K562 (cell line): ENCODE data around the gene COQ4. TPM values are rescaled to one million over a fixed set of nuclear protein-coding genes. Genes with fewer than 3 reads are reported as not detected.

ENCODE experiments used
- ARID1B ChIP-seq: fragments of 450-650 bp; IDR thresholded peaks from 2 replicates; pipeline ENCODE4 v1.6.1; 2016; ENCODE audit warnings: antibody characterized with exemption, mild to moderate bottlenecking, inconsistent platforms
- CBFA2T2 ChIP-seq: fragments of 450-650 bp; conservative IDR thresholded peaks from 2 replicates; pipeline ENCODE4 v1.6.1; 2017; ENCODE audit warnings: mild to moderate bottlenecking
- CGGBP1 ChIP-seq: fragments of 250-450 bp; sonication (Bioruptor Pico); IDR thresholded peaks from 2 replicates; pipeline ENCODE4 v1.9.0; 2021; ENCODE audit warnings: mild to moderate bottlenecking
- E4F1 ChIP-seq: fragments of 250-450 bp; sonication (Bioruptor Pico); IDR thresholded peaks from 2 replicates; pipeline ENCODE4 v1.5.0; 2021; ENCODE audit warnings: mild to moderate bottlenecking, borderline replicate concordance
- FOXA1 ChIP-seq: fragments of 450-650 bp; IDR thresholded peaks from 2 replicates; pipeline ENCODE4 v1.6.1; 2016; ENCODE audit warnings: mild to moderate bottlenecking, borderline replicate concordance
- FOXO4 ChIP-seq: fragments of 450-650 bp; formaldehyde crosslinking; IDR thresholded peaks from 2 replicates; pipeline ENCODE4 v1.4.0; 2020; ENCODE audit warnings: mild to moderate bottlenecking, moderate library complexity
- MAFK ChIP-seq: IDR thresholded peaks from 2 replicates; pipeline ENCODE4 v1.6.1; 2011; ENCODE audit warnings: low read length, improper control_type of control experiment
- MAZ ChIP-seq, 2 experiments: fragments of 450-650 bp in 1 of 2; sonication (generic) in 1 of 2; formaldehyde crosslinking; IDR thresholded peaks in 1 of 2; conservative IDR thresholded peaks in 1 of 2; 2 replicates each; pipeline versions ENCODE4 v1.4.0 to v1.5.0; 2020; ENCODE audit warnings: mild to moderate bottlenecking in 1 of 2, missing genetic modification reagents in 1 of 2
- MED1 ChIP-seq: sonication (generic); formaldehyde crosslinking; IDR thresholded peaks from 2 replicates; pipeline ENCODE4 v1.8.1; 2023; ENCODE audit warnings: missing genetic modification reagents, borderline replicate concordance
- POLR2B ChIP-seq: fragments of 450-650 bp; IDR thresholded peaks from 2 replicates; pipeline ENCODE4 v1.6.1; 2018; ENCODE audit warnings: low read depth; ENCODE audit not compliant: partially characterized antibody
- RERE ChIP-seq: sonication (generic); formaldehyde crosslinking; IDR thresholded peaks from 2 replicates; pipeline ENCODE4 v1.8.0; 2023; ENCODE audit warnings: missing genetic modification reagents, mild to moderate bottlenecking, borderline replicate concordance
- SAFB2 ChIP-seq: fragments of 200-400 bp; formaldehyde crosslinking; IDR thresholded peaks from 2 replicates; pipeline ENCODE4 v1.6.1; 2018; ENCODE audit warnings: borderline replicate concordance, low read length, low read depth, moderate library complexity; ENCODE audit not compliant: severe bottlenecking
- SMC3 ChIP-seq: conservative IDR thresholded peaks from 2 replicates; pipeline ENCODE4 v1.6.1; 2011; ENCODE audit warnings: low read depth, low read length, improper control_type of control experiment; ENCODE audit not compliant: insufficient read depth
- TAF1 ChIP-seq: IDR thresholded peaks from 2 replicates; pipeline ENCODE4 v1.6.1; 2011; ENCODE audit warnings: mild to moderate bottlenecking, low read length, moderate library complexity; ENCODE audit not compliant: insufficient read depth, control insufficient read depth, severe bottlenecking; ENCODE audit errors: extremely low read depth
- ZNF224 ChIP-seq: sonication (generic); formaldehyde crosslinking; IDR thresholded peaks from 2 replicates; pipeline ENCODE4 v1.8.0; 2022; ENCODE audit warnings: mild to moderate bottlenecking, missing genetic modification reagents
- ZNF253 ChIP-seq: fragments of 250-450 bp; sonication (Bioruptor Pico); conservative IDR thresholded peaks from 2 replicates; pipeline ENCODE4 v1.6.1; 2021; ENCODE audit warnings: mild to moderate bottlenecking
- ZNF274 ChIP-seq: IDR thresholded peaks from 2 replicates; pipeline ENCODE4 v1.6.1; 2011; ENCODE audit warnings: low read depth, mild to moderate bottlenecking, low read length, moderate library complexity, borderline replicate concordance
- ZNF830 ChIP-seq: fragments of 250-450 bp; sonication (Bioruptor Pico); IDR thresholded peaks from 2 replicates; pipeline ENCODE4 v1.5.0; 2021; ENCODE audit warnings: mild to moderate bottlenecking
- polyA plus RNA-seq, 8 experiments: library from polyadenylated mRNA; depleted of rRNA in 4 of 8; stranded (reverse) in 5 of 8; unstranded in 3 of 8; fragments of >200 nt; fragmentation: Nextera tagmentation in 2 of 8; fragmentation: Illumina TruSeq in 1 of 8; extraction: Ambion mirVana in 2 of 8; extraction: Trizol in 1 of 8; gene quantifications; 2 replicates each; pipeline versions ENCODE4 v1.2.1 to v1.2.3, GENCODE V29; 2011 to 2014; ENCODE audit warnings: inconsistent platforms in 1 of 8, missing spikeins in 1 of 8
- total RNA-seq, 7 experiments: library from RNA; depleted of rRNA in 6 of 7; stranded (reverse); fragments of >200 nt in 6 of 7; fragmentation: Illumina TruSeq in 2 of 7; extraction: Trizol in 2 of 7; gene quantifications; 2 replicates each; pipeline versions ENCODE4 v1.2.1 to v1.2.3, GENCODE V29; 2011 to 2021; ENCODE audit warnings: low replicate concordance in 1 of 7

COQ4 gene
- total and polyA plus RNA-seq, 9 of the 15 experiments (the other 6 are each of a cell fraction or from before 2014, with no cell fraction given) = 9.1 to 135 (median 67.2) TPM

- TF ChIP-seq TAF1 (no peak), SAFB2 (no peak), CGGBP1 (CRISPR knock-in tag) (no peak), ZNF253 (CRISPR knock-in tag) (no peak), MED1 (no peak), RERE (CRISPR knock-in tag) (no peak), CBFA2T2 (no peak), ZNF224 (CRISPR knock-in tag) (no peak), ZNF830 (0 out of 2 replicates have a peak, but pooled peaks have one; percentile 86), MAZ (CRISPR knock-in tag; conservative IDR thresholded peaks at IDR 0.05 in 1 of 2, IDR thresholded peaks at IDR 0.05 in 1 of 2) (no peak; a peak in 1 of 4 replicates), POLR2B (no peak), FOXO4 (CRISPR knock-in tag) (no peak), MAFK (0 out of 2 replicates have a peak, but pooled peaks have one; percentile 17), ZNF274 (no peak), E4F1 (CRISPR knock-in tag) (no peak), FOXA1 (no peak), SMC3 (no peak), ARID1B (no peak)
Observed at GRCh38 chr9:128297221-128297773, 25.3 kb upstream of the COQ4 start (continued).
